Loucy (cell line): ENCODE measurements around the gene KIF1C.

Experiments
- EZH2phosphoT487 ChIP-seq: fragments of 200-600 bp; IDR thresholded peaks from 2 replicates; pipeline ENCODE4 v1.6.1; 2018; ENCODE audit warnings: antibody characterized with exemption, mild to moderate bottlenecking, moderate library complexity, borderline replicate concordance
- TF ChIP-seq, protein P1 (sequence below): fragments of 200-600 bp; sonication (generic); conservative IDR thresholded peaks from 2 replicates; pipeline ENCODE4 v1.5.1; 2014; ENCODE audit warnings: mild to moderate bottlenecking, antibody characterized with exemption, low read length

DNA sequence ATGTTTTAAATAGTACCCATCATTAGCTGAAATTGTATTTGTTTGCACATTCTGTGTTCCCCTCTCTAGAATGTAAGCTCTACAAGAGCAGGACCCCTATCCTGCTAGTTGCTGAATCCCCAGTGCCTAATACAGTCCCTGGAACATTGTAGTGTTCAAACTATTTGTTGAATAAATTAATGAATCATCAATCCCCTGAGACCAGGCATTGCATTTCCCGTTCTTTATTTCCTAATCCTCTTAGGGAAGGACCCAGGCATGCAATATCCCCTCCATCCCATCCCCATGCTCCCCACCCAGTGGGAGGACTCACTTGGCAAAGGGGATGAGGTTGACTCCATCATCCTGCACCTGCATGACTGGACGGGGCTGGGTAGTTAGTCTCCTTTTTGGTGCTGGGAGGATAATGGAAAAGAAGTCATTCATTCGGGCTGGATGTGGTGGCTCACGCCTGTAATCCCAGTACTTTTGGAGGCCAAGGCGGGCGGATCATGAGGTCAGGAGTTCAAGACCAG lies 3.6 kb upstream of the KIF1C start:
- TF ChIP-seq, protein P1, sequence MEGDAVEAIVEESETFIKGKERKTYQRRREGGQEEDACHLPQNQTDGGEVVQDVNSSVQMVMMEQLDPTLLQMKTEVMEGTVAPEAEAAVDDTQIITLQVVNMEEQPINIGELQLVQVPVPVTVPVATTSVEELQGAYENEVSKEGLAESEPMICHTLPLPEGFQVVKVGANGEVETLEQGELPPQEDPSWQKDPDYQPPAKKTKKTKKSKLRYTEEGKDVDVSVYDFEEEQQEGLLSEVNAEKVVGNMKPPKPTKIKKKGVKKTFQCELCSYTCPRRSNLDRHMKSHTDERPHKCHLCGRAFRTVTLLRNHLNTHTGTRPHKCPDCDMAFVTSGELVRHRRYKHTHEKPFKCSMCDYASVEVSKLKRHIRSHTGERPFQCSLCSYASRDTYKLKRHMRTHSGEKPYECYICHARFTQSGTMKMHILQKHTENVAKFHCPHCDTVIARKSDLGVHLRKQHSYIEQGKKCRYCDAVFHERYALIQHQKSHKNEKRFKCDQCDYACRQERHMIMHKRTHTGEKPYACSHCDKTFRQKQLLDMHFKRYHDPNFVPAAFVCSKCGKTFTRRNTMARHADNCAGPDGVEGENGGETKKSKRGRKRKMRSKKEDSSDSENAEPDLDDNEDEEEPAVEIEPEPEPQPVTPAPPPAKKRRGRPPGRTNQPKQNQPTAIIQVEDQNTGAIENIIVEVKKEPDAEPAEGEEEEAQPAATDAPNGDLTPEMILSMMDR, result no peak
- TF ChIP-seq EZH2phosphoT487, result no peak
